Heart right ventricle (tissue), 16 donors: Measurements from ENCODE around the gene GALNT12. TPM values are rescaled to one million over a fixed set of nuclear protein-coding genes. Genes with fewer than 3 reads are reported as not detected.
A peak's percentile ranks its signal among the peaks of the same experiment; 100 is the strongest.

Source experiments
- ATAC-seq, 8 donors: fragments of 200-7000 bp; cut with Tn5 transposase; one replicate each; pipeline ENCODE4 v1.9.1; 2020; ENCODE audit warnings: mild to moderate bottlenecking in 8 of 8, moderate library complexity in 8 of 8, moderate number of reproducible peaks in 1 of 8
- DNase-seq, 2 donors: peaks; one replicate each; pipeline ENCODE4 v3.0.0-alpha.2; 2020
- H3K27ac ChIP-seq, 10 donors: fragments of 200-600 bp; sonication (generic) in 2 of 10; one replicate each; pipeline versions ENCODE4 v1.5.0 to v1.8.0; 2020 to 2022; ENCODE audit warnings: mild to moderate bottlenecking in 3 of 10
- H3K27me3 ChIP-seq, 7 donors: fragments of 200-600 bp; one replicate each; pipeline ENCODE4 v1.8.0; 2021 to 2022; ENCODE audit warnings: mild to moderate bottlenecking in 2 of 7
- H3K36me3 ChIP-seq, 9 donors: fragments of 200-600 bp; sonication (generic) in 1 of 9; one replicate each; pipeline versions ENCODE4 v1.5.0 to v1.8.0; 2020 to 2022; ENCODE audit warnings: mild to moderate bottlenecking in 2 of 9
- H3K4me1 ChIP-seq, 9 donors: fragments of 200-600 bp; sonication (generic) in 1 of 9; one replicate each; pipeline versions ENCODE4 v1.5.0 to v1.8.0; 2020 to 2022; ENCODE audit warnings: mild to moderate bottlenecking in 4 of 9
- H3K4me3 ChIP-seq, 10 donors: fragments of 200-600 bp; sonication (generic) in 2 of 10; one replicate each; pipeline versions ENCODE4 v1.5.0 to v1.8.0; 2020 to 2022; ENCODE audit warnings: mild to moderate bottlenecking in 7 of 10, moderate library complexity in 2 of 10
- H3K9me3 ChIP-seq, 11 donors: fragments of 200-600 bp in 10 of 11; sonication (generic) in 2 of 11; one replicate each; pipeline versions ENCODE4 v1.5.0 to v1.8.0; 2013 to 2022; ENCODE audit warnings: mild to moderate bottlenecking in 2 of 11, control low read depth in 1 of 11, moderate library complexity in 1 of 11
- WGBS, 2 donors: extraction: QIAGEN DNeasy Blood & Tissue Kit; methylation state at CpG; one replicate each; pipeline ENCODE4 v1.1.7; 2013; ENCODE audit warnings: inconsistent platforms in 1 of 2; 5-methylcytosine and 5-hydroxymethylcytosine counted together
- intact Hi-C, 10 donors: fragments of 100-400 bp; cut with DNase I; formaldehyde crosslinking; loops; one replicate each; pipeline versions ENCODE4 v1.11.1 to v1.14.2; 2022
- polyA plus RNA-seq, 2 donors: library from polyadenylated mRNA; stranded (reverse); fragments of 200-250 nt; gene quantifications; one replicate each; pipeline ENCODE4 v1.2.3, GENCODE V29; 2013
- total RNA-seq, 10 donors: library from RNA; stranded (reverse); fragmentation: NEBNext Ultra II Directional in 3 of 10; extraction: Animal tissue kit (Norgen Biotek cat#: 25700) in 3 of 10; gene quantifications; one replicate each; pipeline versions ENCODE4 v1.2.1 to v1.2.4, GENCODE V29; 2021 to 2023
- TF ChIP-seq, protein P1 (sequence below), 9 donors: fragments of 200-600 bp; sonication (generic) in 2 of 9; IDR thresholded peaks; one replicate each; pipeline versions ENCODE4 v1.5.0 to v1.8.0; 2021 to 2022; ENCODE audit warnings: antibody characterized with exemption in 9 of 9, mild to moderate bottlenecking in 5 of 9, moderate library complexity in 1 of 9
- donor health status: Arrhythmogenic right ventricular cardiomyopathy.
- donor health status: ischemic (EF 13 %, LVEDD 7.1; RV severe dilation, severe dysfunction).
- donor health status: healthy with polysubstance abuse.
- donor health status: DM: no; HTN: yes; CAD: no.
- donor health status: DM: no; HTN: no; CAD: no.
- donor health status: ischemic (EF 25% LVEDD 6.9; RV normal size, moderate dysfunction).
- donor health status: ischemic (EF 25% LVEDD 5.7; RV mildly dilated, moderate dysfunction).
- donor health status: healthy.
- donor health status: DM: yes; HTN: yes; CAD: no.
- donor health status: Ischemic cardiomyopathy.
- donor health status: ischemic (EF 35%, LVEDD 5.7; RV mildly dilated, moderate dysfunction).
- donor health status: nonischemic (EF 11% LVEDD 7.7; RV severe dilation, severe dysfunction).
- donor health status: DM: yes; HTN: yes; CAD: no.
- donor health status: PGD.
- donor health status: ischemic (EF 29% LVEDD 5.4; RV normal size, mild dysfunction).
- donor health status: nonischemic (EF 23%, LVEDD 6.1; RV moderate dilation, normal function).

GALNT12 gene
- total and polyA plus RNA-seq, 12 donors: 0.25 to 1.3 (median 0.53) TPM

DNA sequence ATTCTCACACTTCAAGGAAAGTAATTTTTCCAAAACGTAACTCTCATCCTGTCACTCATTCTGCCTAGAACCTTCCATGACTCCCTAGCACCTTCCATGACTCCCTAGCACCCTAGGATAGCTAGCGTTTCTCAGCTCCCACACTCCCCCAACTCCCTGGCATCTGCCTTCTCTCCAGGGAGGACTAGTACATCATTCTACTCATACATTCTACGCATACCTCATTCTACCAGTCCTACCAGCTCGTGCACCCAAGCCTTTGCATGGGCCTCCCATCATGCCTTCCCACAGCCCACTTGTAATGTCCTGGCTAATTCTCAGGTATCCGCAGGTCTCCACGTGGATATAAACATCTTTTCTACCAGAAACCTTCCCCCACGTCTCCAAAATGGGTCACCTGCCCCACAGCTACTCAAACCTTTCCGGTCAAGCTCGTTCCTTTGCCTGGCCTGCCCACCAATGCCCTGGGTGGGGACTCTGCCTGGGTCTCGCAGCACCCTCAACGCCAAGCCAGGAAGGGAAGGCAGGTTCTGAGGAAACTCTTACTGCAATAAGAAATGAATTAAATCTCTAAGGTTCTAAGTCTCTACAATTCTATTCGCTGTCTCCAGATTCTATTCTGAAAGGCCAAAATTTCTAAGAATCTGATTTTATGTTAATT is 12.0 kb upstream of the GALNT12 start:
- intact Hi-C loops: no loop called here
- peak overlapping the region in 9 of 10 donors; percentile 60 to 79 (median 71) for H3K4me3 ChIP-seq
- ATAC-seq (no peak), DNase-seq (no peak)
- peak overlapping the region in 1 of 10 donors; percentile 56 for H3K27ac ChIP-seq
- H3K4me1 ChIP-seq: peaks cover 0 to 31% (median 15%) of the 10 kb centered on the region in 9 donors
- H3K9me3 ChIP-seq: peaks cover 0 to 12% (median 0%) of the 10 kb centered on the region in 11 donors
- WGBS, 2 donors: 65% methylated on average over 12 of the region's 12 CpGs
- no peaks in the 10 kb centered on the region for H3K36me3 ChIP-seq
- H3K27me3 ChIP-seq: peaks cover 0 to 12% (median 0%) of the 10 kb centered on the region in 7 donors
- TF ChIP-seq, protein P1, sequence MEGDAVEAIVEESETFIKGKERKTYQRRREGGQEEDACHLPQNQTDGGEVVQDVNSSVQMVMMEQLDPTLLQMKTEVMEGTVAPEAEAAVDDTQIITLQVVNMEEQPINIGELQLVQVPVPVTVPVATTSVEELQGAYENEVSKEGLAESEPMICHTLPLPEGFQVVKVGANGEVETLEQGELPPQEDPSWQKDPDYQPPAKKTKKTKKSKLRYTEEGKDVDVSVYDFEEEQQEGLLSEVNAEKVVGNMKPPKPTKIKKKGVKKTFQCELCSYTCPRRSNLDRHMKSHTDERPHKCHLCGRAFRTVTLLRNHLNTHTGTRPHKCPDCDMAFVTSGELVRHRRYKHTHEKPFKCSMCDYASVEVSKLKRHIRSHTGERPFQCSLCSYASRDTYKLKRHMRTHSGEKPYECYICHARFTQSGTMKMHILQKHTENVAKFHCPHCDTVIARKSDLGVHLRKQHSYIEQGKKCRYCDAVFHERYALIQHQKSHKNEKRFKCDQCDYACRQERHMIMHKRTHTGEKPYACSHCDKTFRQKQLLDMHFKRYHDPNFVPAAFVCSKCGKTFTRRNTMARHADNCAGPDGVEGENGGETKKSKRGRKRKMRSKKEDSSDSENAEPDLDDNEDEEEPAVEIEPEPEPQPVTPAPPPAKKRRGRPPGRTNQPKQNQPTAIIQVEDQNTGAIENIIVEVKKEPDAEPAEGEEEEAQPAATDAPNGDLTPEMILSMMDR (IDR thresholded peaks at IDR 0.05): no peak

DNA sequence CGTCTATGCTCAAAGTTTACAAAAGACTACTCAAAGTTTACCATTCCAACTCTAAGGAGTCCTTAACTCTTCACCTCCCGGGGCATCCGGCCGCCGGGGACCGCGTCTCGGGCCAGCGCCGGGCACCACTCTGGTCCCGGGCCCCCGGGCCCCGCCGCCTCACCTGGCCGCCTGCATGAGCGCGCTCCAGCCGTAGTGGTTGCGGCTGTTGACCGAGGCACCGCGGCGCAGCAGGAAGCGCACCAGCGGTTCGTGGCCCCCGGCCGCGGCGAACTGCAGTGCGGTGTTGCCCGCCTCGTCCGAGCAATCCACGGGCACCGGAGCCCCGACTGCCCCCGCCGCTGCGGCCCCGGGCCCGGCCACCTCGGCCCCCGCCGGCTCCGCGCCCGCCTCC is 11.5 kb upstream of the GALNT12 start:
- Histone ChIP-seq H3K27me3 (peaks cover 0 to 12% (median 0%) of the 10 kb centered on the region in 7 donors), H3K9me3 (peaks cover 0 to 12% (median 0%) of the 10 kb centered on the region in 11 donors), H3K36me3 (no peaks in the 10 kb centered on the region), H3K27ac (peak overlapping the region in 5 of 10 donors; percentile 33 to 61 (median 35)), H3K4me1 (peaks cover 0 to 25% (median 10%) of the 10 kb centered on the region in 9 donors), H3K4me3 (peak overlapping the region in 9 of 10 donors; percentile 60 to 79 (median 71))
- 0 to 1% methylated on average over 44 to 48 of the region's 48 CpGs for WGBS, 2 donors
- peak in 4 of 8 donors; percentile 4 to 26 (median 15) for ATAC-seq
- TF ChIP-seq, protein P1 (IDR thresholded peaks at IDR 0.05): no peak
- DNase-seq: peak in 1 of 2 donors; percentile 28
- intact Hi-C loops: no loop called here

DNA sequence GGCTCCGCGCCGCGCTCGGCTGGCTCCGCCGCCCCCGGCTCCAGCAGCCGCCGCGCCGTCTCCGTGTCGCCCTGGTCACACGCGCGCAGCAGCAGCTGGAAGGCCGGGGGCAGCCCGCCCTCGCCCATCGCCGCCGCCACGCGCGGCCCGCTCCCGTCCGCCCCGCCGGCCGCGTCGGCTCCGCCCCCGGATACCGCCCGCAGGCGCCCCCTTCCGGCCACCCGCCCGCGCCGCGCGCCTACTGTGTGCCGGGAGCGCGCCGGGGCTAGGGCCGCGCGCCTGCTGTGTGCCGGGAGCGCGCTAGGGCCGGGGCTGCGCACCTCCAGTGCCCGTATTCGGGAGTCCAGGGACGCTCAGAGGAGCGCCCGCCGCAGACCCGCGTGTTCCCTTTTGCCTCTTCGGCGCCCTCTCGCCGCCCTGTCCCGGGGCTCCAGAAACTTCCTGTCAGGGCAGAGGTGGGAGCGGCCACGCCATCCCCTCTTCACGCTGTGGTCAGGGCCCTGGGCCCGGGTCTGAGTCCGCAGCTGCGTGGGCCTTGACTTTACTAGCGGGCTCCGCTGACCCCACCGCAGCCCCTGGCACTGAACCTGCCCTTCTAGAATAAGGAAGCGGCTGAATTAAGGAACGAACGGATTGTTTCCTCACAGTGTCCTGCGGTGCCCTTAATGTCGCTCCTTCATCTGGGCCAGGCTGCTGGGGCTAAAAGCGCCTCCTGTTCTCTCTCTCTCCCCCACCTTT is 10.9 kb upstream of the GALNT12 start, which contains the start of gene ANKS6:
TSS of gene ANKS6 (minus strand) at position 192 of the 738 bp plus-strand sequence. CDS start at position 128, 64 bp downstream.
- ATAC-seq (peak; percentile 93 to 97 (median 95)), DNase-seq (peak; percentile 74 to 89)
- peak within 1 kb of the TSS; percentile 32 to 79 (median 71) for H3K4me3 ChIP-seq
- WGBS, 2 donors: 4 to 7% methylated on average over 50 to 86 of the region's 86 CpGs
- peak within 1 kb of the TSS in 9 of 10 donors; percentile 53 to 82 (median 72) for H3K27ac ChIP-seq
- H3K9me3 ChIP-seq: peaks cover 0 to 12% (median 0%) of the 10 kb centered on the region in 11 donors
- TF ChIP-seq, protein P1 (IDR thresholded peaks at IDR 0.05): peak; percentile 38 to 67 (median 52)
- intact Hi-C loops: no loop called here
- H3K4me1 ChIP-seq: peaks cover 0 to 19% (median 10%) of the 10 kb centered on the region in 9 donors
- no peaks in the 10 kb centered on the region for H3K36me3 ChIP-seq
- H3K27me3 ChIP-seq: peaks cover 0 to 12% (median 0%) of the 10 kb centered on the region in 7 donors

DNA sequence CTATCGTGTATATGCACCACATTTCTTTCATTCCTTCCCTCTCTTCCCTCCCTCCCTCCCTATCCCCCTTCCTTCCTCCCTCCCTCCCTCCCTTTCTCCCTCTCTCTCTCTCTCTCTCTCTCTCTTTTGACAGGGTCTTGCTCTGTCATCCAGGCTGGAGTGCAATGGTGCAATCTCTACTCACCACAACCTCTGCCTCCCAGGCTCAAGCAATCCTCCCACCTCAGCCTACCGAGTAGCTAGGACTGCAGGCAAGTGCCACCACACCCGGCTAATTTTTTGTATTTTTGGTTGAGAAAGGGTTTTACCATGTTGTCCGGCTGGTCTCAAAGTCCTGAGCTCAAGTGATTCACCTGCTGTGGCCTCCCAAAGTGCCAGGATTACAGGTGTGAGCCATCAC is 10.0 kb upstream of the GALNT12 start:
- Histone ChIP-seq H3K4me1 (peaks cover 0 to 18% (median 10%) of the 10 kb centered on the region in 9 donors), H3K27ac (no peak overlapping the region), H3K36me3 (no peaks in the 10 kb centered on the region), H3K27me3 (peaks cover 0 to 12% (median 0%) of the 10 kb centered on the region in 7 donors), H3K4me3 (no peak overlapping the region), H3K9me3 (peaks cover 0 to 12% (median 0%) of the 10 kb centered on the region in 11 donors)
- DNase-seq: no peak
- TF ChIP-seq, protein P1 (IDR thresholded peaks at IDR 0.05): no peak
- WGBS, 2 donors: 93% methylated on average over 4 of the region's 4 CpGs
- intact Hi-C loops: no loop called here
- no peak for ATAC-seq
